Subcutaneous adipose tissue (tissue), 4 donors: ENCODE results near the gene PHLPP2. TPM values are rescaled to one million over a fixed set of nuclear protein-coding genes. Genes with fewer than 3 reads are reported as not detected.

Source experiments
- CTCF ChIP-seq: fragments of 450-650 bp; IDR thresholded peaks from one replicate; pipeline ENCODE4 v1.5.1; 2016; ENCODE audit warnings: low read depth, mild to moderate bottlenecking, control low read depth, antibody characterized with exemption, moderate library complexity
- total RNA-seq, 4 donors: library from RNA; depleted of rRNA; stranded (reverse); fragments of >200 nt; gene quantifications; one replicate each; pipeline ENCODE4 v1.1.0, GENCODE V29; 2016

PHLPP2 gene
- total RNA-seq, 4 donors from 2014 or later = 9.0 to 12.1 (median 10.4) TPM

- TF ChIP-seq CTCF = no peak
Observed at GRCh38 chr16:71732587-71732986, 8.1 kb upstream of the PHLPP2 start.

DNA sequence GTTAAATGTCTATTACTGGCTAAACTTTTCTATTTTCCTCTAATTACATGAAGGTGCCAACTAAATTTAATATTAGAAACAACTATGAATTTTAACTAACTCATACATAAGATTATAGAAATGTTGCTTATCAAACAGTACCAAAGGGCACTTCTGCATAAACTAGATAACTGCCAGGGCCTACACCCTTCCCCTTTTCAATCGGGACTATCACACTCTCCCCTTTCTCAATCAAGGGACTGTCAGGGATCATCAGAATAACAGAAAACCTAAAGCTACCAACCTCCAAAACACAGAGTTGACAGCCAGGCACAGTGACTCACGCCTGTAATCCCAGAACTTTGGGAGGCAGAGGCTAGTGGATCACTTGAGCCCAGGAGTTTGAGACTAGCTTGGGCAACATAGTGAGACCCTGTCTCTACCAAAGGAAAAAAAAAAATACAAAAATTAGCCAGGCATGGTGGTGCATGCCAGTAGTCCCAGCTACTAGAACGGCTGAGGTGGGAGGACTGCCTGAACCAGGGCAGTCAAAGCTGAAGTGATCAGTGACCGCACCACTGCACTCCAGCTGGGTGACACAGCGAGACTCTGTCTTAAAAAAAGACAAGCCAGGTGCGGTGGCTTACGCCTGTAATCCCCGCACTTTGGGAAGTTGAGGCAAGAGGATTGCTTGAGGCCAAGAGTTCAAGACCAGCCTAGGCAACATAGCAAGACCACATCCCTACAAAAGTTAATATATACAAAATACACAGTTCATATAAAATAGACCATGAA lies 3.2 kb upstream of the PHLPP2 start:
- no peak for TF ChIP-seq CTCF

DNA sequence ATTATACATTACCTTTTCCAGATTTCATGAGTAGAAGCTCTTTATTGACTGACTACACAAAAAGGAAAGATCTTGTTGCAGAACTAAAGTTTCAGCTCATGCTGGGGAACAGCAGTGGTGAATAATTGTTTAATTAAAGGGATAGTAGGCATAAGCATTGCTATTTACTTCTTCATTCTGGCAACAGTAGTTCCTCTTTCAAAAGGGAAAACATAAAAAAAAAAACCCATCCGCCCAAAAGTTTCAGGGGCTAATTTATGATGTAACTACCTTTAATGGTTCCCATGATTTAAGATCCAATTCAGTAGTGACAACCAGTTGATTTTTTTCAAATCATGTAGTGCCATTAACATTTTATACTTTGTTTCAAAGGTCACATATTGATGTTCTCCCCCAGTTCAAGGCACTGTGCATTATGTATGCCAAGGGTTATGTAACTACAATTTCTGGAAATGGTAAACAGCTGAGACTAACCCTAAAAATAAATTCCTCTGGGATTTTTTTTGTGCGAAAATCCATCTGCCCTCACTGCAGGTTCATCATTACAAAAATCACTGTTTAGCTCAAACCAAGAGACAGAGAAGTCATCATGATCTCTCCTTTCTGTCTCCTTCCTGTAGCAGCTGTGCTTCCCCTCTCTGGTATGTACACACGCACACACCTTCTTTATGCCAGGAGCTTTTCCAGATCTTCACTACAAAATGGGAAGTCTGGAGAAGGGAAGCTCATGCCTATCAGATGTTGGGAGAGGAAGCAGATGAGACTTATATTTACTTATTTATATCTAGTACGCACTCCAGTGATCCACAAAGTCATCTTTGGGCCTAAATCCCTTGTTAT lies 2.2 kb upstream of the PHLPP2 start:
- no peak for TF ChIP-seq CTCF

DNA sequence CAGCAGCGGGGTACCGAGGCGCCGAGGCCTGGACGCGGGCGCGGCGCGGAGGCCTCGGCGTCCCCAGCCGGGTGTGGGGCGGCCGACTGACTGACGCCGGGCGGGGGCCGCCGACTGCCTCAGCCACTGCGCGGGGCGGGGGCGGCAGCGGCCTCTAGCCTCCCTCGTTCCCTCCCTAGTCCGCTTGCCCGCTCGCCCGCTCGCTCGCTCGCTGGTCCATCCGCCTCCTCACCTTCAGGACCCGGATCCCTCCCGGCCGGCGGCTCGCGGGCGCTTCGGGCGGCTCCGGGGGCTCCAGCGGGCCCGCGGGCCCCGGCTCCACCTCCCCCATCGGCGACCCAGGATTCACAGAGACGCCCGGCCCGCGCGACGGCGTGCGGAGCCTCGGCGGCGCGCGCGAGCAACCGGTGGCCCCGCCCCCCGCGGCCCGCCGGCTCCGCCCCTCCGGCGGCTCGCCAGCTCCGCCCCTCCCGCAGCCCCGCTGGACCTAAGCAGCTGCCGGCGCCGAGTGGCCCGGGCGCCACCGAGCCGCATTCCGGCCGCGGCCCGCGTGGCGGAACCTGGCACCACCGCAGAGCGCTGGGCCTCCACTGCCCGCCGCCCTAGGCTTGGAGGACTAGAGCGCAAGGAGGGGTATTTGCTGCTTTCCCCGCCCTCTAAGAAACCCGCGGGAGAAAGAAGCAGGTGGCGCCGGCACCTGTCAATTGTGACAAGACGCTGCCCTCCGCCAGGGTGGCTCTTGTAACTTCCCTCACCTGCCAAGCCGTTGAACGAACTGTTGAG lies 773 bp downstream of the PHLPP2 start:
- TF ChIP-seq CTCF = no peak

DNA sequence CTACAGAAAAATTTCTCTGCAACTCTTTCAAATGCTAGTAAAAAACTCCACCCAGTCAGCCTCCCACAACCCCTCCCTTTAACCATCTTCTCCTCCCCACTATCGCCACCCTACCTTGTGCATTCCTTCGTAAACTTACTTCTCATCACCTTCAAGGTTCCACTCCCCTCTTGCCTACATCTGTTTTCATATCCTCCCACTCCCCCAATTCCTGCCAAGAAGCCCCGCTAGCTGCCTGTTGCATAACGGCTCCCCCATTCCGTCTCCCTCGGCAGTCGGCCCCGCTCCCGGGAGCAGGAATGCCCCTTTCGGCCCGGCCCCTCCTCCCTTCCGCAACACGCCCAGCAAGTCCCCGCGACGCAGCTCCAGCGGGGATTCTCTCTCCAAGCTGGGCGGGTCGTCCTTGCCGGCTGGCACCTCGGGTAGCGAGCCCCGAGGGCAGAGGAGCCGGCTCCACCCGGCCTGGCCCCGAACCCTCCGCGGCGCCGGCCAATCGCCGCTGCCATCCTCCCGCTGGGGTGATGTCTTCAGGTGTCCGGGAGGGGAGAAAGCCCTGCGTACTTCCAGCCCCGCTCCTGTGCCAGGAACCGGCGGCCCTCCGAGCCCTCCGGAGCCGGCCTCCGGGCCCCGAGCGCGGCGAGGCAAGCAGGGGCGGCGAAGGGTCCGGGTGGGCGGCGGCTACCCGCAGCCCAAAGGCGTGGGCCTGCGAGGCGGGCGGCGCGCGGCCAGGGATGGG lies 1.5 kb downstream of the PHLPP2 start:
- no peak for TF ChIP-seq CTCF

DNA sequence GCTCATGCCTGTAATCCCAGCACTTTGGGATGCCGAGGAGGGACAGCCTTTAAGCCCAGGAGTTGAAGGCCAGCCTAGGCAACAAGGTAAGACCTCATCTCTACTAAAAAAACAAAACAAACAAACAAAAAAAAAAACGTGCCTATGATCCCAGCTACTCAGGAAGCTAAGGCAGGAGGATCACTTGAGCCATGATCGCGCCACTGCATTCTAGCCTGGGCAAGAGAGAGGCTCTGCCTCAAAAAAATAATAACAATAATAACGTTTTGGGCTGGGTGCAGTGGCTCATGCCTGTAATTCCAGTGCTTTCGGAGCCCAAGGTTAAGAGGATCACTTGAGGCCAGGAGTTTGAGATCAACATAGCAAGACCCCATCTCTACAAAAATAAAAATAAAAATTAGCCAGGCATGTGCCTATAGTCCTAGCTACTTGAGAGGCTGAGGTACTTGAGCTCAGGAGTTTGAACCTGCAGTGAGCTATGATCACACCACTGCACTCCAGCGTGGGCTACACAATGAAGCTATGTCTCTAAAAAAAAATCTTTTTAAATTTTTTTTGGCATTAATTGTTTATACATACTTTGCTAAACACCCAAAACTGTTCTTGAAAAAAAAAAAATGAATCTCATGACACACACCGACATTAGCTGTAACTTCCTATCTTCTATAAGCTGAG lies 3.3 kb downstream of the PHLPP2 start:
- no peak for TF ChIP-seq CTCF
